ENCODE data around the gene FLVCR2.

FLVCR2 gene

DNA sequence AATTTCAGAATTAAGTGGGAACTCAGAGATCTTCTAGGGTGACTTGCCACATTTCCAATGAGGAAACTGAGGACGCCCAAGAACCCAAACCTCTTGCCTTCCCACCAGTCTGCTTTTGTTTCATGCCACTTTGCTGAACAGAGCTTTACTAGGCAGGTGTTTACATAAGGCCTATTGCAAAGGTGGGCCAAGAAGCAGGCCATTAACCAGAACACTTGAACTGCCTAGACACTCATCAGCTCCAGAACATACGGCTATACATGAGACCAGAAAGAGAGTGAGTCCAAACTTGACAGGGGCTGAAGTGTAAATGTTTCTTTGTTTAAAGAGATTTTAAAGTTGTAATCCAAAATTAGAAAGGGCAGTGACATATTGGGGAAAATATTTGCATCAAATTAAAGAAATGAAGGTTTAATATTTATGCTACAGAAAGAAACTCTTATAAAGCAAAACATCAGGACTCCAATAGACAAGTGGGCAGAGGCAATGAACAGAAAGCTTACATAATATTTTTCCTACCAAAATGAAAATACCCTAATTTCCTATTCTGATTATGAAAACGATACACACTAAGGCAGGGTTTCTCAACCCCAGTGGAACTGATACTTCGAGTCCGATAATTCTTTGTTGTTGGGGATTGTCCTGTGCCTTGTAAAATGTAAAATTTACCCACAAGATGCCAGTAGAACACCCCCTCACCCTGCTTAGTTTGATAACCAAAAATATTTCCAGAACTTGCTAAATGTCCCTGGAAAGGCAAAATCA is 44.4 kb upstream of the FLVCR2 start:
- H2BK120ac ChIP-seq (ENCODE audit: low read depth, low read length): no peak overlapping the region

DNA sequence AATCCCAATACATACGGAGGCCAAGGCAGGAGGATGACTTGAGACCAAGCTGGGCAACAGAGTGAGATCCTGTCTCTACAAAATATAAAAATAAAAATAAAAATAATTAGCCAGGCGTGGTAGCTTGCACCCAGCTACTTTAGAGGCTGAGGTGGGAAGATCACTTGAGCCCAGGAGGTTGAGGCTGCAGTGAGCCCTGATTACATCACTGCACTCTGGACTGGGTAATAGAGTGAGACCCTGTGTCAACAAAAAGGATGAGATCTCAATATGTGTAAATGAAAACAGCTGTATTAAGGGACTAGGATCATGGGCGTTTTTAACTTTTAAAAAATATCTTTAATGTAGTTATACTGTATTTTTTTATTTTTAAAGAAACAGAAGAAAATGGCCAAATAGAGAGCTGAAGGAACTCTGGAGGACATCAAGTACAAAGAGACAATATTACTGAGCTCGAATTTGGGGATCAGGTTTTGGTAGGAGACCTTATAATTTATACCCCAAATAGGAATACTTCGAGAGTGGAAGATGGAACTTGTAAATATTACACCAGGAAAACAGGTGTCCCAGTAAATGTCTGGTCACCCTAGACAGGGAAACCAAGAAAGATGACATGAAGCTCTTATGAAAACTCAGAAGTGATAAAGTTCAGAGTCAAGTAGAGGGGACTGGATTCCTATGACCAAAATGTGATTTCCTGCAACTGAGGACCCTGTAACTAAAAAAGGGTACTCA is 43.1 kb upstream of the FLVCR2 start:
- no peak overlapping the region for H2BK5ac ChIP-seq (ENCODE audit: low read depth, low read length, poor library complexity, severe bottlenecking)
- H2BK15ac ChIP-seq (ENCODE audit: low read depth, poor library complexity, severe bottlenecking): no peak overlapping the region
- no peak overlapping the region for H3K4me2 ChIP-seq (ENCODE audit: low read length, poor library complexity, severe bottlenecking)
- H4K8ac ChIP-seq (ENCODE audit: low read length): no peak overlapping the region
- no peak overlapping the region for H2AFZ ChIP-seq (ENCODE audit: low read depth, low read length)
- no peak overlapping the region for H3K4me3 ChIP-seq (ENCODE audit: insufficient read depth in 1 of 2, low read depth in 1 of 2, low read length in 2 of 2)
- no peak overlapping the region for H3K4ac ChIP-seq (ENCODE audit: low read depth in 1 of 2, low read length in 2 of 2)
- H3K79me1 ChIP-seq (replicated peaks; ENCODE audit: low read length, poor library complexity, severe bottlenecking): no peaks in the 10 kb centered on the region
- H3K36me3 ChIP-seq (ENCODE audit: control insufficient read depth in 1 of 2, insufficient read depth in 2 of 2, low read depth in 1 of 2, low read length in 2 of 2): no peaks in the 10 kb centered on the region
- no peaks in the 10 kb centered on the region for H3K27me3 ChIP-seq (ENCODE audit: control insufficient read depth in 1 of 2, insufficient read depth in 1 of 2, low read length in 2 of 2)
- no peak overlapping the region for H2AK5ac ChIP-seq (ENCODE audit: low read length, severe bottlenecking)
- H3K4me1 ChIP-seq (ENCODE audit: control insufficient read depth, insufficient read depth, low read depth, low read length): peaks cover 7% of the 10 kb centered on the region
- H3K9ac ChIP-seq (ENCODE audit: low read length): no peak overlapping the region
- H3K23ac ChIP-seq (ENCODE audit: low read length in 2 of 2): no peak overlapping the region
- 68% methylated on average over 3 of the region's 5 CpGs for WGBS
- no peaks in the 10 kb centered on the region for H3K9me3 ChIP-seq (ENCODE audit: control insufficient read depth, low read length)
- no peak overlapping the region for H4K91ac ChIP-seq (ENCODE audit: low read length)
- no peak overlapping the region for H3K18ac ChIP-seq (ENCODE audit: low read depth in 1 of 2, low read length in 2 of 2)
- no peak overlapping the region for H2BK120ac ChIP-seq (ENCODE audit: low read depth, low read length)
- H2BK12ac ChIP-seq (ENCODE audit: low read length in 2 of 2): no peak overlapping the region
- H3K14ac ChIP-seq (ENCODE audit: low read length in 2 of 2): no peak overlapping the region
- no peak overlapping the region for H3K27ac ChIP-seq (ENCODE audit: low read length, poor library complexity, severe bottlenecking)
- DNase-seq: no peak

More for the DNA sequence above, 44.4 kb upstream of the FLVCR2 start:
- H3K36me3 ChIP-seq (ENCODE audit: control insufficient read depth in 1 of 2, insufficient read depth in 2 of 2, low read depth in 1 of 2, low read length in 2 of 2): no peaks in the 10 kb centered on the region
- H3K4me2 ChIP-seq (ENCODE audit: low read length, poor library complexity, severe bottlenecking): no peak overlapping the region
- peak overlapping the region in 1 of 2 experiments; percentile 34 for H3K18ac ChIP-seq (ENCODE audit: low read depth in 1 of 2, low read length in 2 of 2)
- H2BK15ac ChIP-seq (ENCODE audit: low read depth, poor library complexity, severe bottlenecking): peak overlapping the region; percentile 86
- no peak overlapping the region for H3K4me3 ChIP-seq (ENCODE audit: insufficient read depth in 1 of 2, low read depth in 1 of 2, low read length in 2 of 2)
- no peak overlapping the region for H3K4ac ChIP-seq (ENCODE audit: low read depth in 1 of 2, low read length in 2 of 2)
- no peak overlapping the region for H3K23ac ChIP-seq (ENCODE audit: low read length in 2 of 2)
- H3K14ac ChIP-seq (ENCODE audit: low read length in 2 of 2): no peak overlapping the region
- 98% methylated on average over 4 of the region's 5 CpGs for WGBS
- H2BK12ac ChIP-seq (ENCODE audit: low read length in 2 of 2): peak overlapping the region in 1 of 2 experiments; percentile 77
- H3K27ac ChIP-seq (ENCODE audit: low read length, poor library complexity, severe bottlenecking): no peak overlapping the region
- no peak overlapping the region for H2AK5ac ChIP-seq (ENCODE audit: low read length, severe bottlenecking)
- no peak overlapping the region for H4K8ac ChIP-seq (ENCODE audit: low read length)
- no peak overlapping the region for H4K91ac ChIP-seq (ENCODE audit: low read length)
- no peaks in the 10 kb centered on the region for H3K9me3 ChIP-seq (ENCODE audit: control insufficient read depth, low read length)
- H3K4me1 ChIP-seq (ENCODE audit: control insufficient read depth, insufficient read depth, low read depth, low read length): peaks cover 7% of the 10 kb centered on the region
- H2BK5ac ChIP-seq (ENCODE audit: low read depth, low read length, poor library complexity, severe bottlenecking): no peak overlapping the region
- no peaks in the 10 kb centered on the region for H3K79me1 ChIP-seq (replicated peaks; ENCODE audit: low read length, poor library complexity, severe bottlenecking)
- H3K27me3 ChIP-seq (ENCODE audit: control insufficient read depth in 1 of 2, insufficient read depth in 1 of 2, low read length in 2 of 2): no peaks in the 10 kb centered on the region
- DNase-seq: no peak
- no peak overlapping the region for H2AFZ ChIP-seq (ENCODE audit: low read depth, low read length)
- H3K9ac ChIP-seq (ENCODE audit: low read length): no peak overlapping the region

DNA sequence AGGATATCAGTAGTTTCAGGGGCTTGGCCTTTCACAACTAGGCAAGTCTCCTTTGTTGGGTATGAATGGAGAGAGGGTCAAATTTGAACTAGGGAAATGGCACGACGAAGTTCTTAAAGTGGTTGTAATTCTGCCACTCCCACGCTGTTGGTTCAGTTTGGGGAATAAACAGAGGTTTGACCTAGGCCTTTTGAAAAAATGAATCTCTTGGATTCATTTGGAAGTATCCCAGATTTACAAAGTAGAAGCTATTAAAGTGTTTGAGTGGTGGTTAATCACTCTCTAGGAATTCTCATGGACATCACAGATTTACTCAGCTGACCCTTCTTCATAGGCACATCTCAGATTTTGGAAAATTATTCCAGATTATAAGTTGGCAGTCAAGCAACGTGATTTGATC is 41.3 kb upstream of the FLVCR2 start:
- no peaks in the 10 kb centered on the region for H3K9me3 ChIP-seq (ENCODE audit: control insufficient read depth, low read length)
- H2BK15ac ChIP-seq (ENCODE audit: low read depth, poor library complexity, severe bottlenecking): no peak overlapping the region
- no peak overlapping the region for H3K14ac ChIP-seq (ENCODE audit: low read length in 2 of 2)
- no peaks in the 10 kb centered on the region for H3K79me1 ChIP-seq (replicated peaks; ENCODE audit: low read length, poor library complexity, severe bottlenecking)
- peak; percentile 43 for DNase-seq
- no peak overlapping the region for H3K18ac ChIP-seq (ENCODE audit: low read depth in 1 of 2, low read length in 2 of 2)
- 75% methylated on average over 4 of the region's 4 CpGs for WGBS
- peak overlapping the region in 1 of 2 experiments; percentile 12 for H3K4ac ChIP-seq (ENCODE audit: low read depth in 1 of 2, low read length in 2 of 2)
- no peak overlapping the region for H2BK120ac ChIP-seq (ENCODE audit: low read depth, low read length)
- H4K91ac ChIP-seq (ENCODE audit: low read length): no peak overlapping the region
- no peak overlapping the region for H3K27ac ChIP-seq (ENCODE audit: low read length, poor library complexity, severe bottlenecking)
- no peak overlapping the region for H3K23ac ChIP-seq (ENCODE audit: low read length in 2 of 2)
- H3K36me3 ChIP-seq (ENCODE audit: control insufficient read depth in 1 of 2, insufficient read depth in 2 of 2, low read depth in 1 of 2, low read length in 2 of 2): no peaks in the 10 kb centered on the region
- no peak overlapping the region for H2BK5ac ChIP-seq (ENCODE audit: low read depth, low read length, poor library complexity, severe bottlenecking)
- H3K27me3 ChIP-seq (ENCODE audit: control insufficient read depth in 1 of 2, insufficient read depth in 1 of 2, low read length in 2 of 2): peaks cover 0 to 3% of the 10 kb centered on the region in 2 experiments
- no peak overlapping the region for H3K4me3 ChIP-seq (ENCODE audit: insufficient read depth in 1 of 2, low read depth in 1 of 2, low read length in 2 of 2)
- no peak overlapping the region for H2AFZ ChIP-seq (ENCODE audit: low read depth, low read length)
- no peak overlapping the region for H2AK5ac ChIP-seq (ENCODE audit: low read length, severe bottlenecking)
- H3K9ac ChIP-seq (ENCODE audit: low read length): no peak overlapping the region
- peak overlapping the region in 1 of 2 experiments; percentile 71 for H2BK12ac ChIP-seq (ENCODE audit: low read length in 2 of 2)
- H3K4me2 ChIP-seq (ENCODE audit: low read length, poor library complexity, severe bottlenecking): no peak overlapping the region
- H4K8ac ChIP-seq (ENCODE audit: low read length): no peak overlapping the region
- peaks cover 4% of the 10 kb centered on the region for H3K4me1 ChIP-seq (ENCODE audit: control insufficient read depth, insufficient read depth, low read depth, low read length)

DNA sequence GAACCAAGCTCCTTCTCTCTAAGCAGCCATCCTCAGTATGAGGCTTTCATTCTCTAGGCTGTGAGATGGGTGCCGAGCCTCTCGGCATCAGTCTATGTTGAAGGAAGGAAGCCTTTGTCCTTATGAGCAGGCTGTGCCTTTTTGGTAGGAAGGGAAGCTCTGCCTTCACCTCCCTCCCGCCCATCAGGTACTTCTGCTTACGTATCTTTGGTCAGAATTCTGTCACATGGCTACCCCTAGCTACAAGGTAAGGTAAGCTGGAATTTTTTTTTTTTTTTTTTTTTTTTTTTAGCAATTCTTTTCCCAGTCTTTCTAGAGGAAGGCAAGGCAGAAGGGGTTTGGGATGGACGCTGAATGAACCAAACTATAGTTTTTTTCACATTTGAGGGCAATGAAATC is 39.3 kb upstream of the FLVCR2 start:
- Histone ChIP-seq H3K23ac (ENCODE audit: low read length in 2 of 2) (no peak overlapping the region), H3K79me1 (replicated peaks; ENCODE audit: low read length, poor library complexity, severe bottlenecking) (no peaks in the 10 kb centered on the region), H3K9ac (ENCODE audit: low read length) (no peak overlapping the region), H2AFZ (ENCODE audit: low read depth, low read length) (no peak overlapping the region), H3K36me3 (ENCODE audit: control insufficient read depth in 1 of 2, insufficient read depth in 2 of 2, low read depth in 1 of 2, low read length in 2 of 2) (no peaks in the 10 kb centered on the region), H2BK120ac (ENCODE audit: low read depth, low read length) (no peak overlapping the region), H2AK5ac (ENCODE audit: low read length, severe bottlenecking) (no peak overlapping the region), H4K8ac (ENCODE audit: low read length) (peak overlapping the region; percentile 31), H3K27me3 (ENCODE audit: control insufficient read depth in 1 of 2, insufficient read depth in 1 of 2, low read length in 2 of 2) (peaks cover 0 to 7% of the 10 kb centered on the region in 2 experiments), H2BK5ac (ENCODE audit: low read depth, low read length, poor library complexity, severe bottlenecking) (no peak overlapping the region), H3K18ac (ENCODE audit: low read depth in 1 of 2, low read length in 2 of 2) (peak overlapping the region in 1 of 2 experiments; percentile 46), H2BK12ac (ENCODE audit: low read length in 2 of 2) (no peak overlapping the region), H3K9me3 (ENCODE audit: control insufficient read depth, low read length) (no peaks in the 10 kb centered on the region), H3K4ac (ENCODE audit: low read depth in 1 of 2, low read length in 2 of 2) (no peak overlapping the region), H3K14ac (ENCODE audit: low read length in 2 of 2) (no peak overlapping the region), H3K4me2 (ENCODE audit: low read length, poor library complexity, severe bottlenecking) (no peak overlapping the region), H3K27ac (ENCODE audit: low read length, poor library complexity, severe bottlenecking) (no peak overlapping the region), H3K4me3 (ENCODE audit: insufficient read depth in 1 of 2, low read depth in 1 of 2, low read length in 2 of 2) (no peak overlapping the region), H2BK15ac (ENCODE audit: low read depth, poor library complexity, severe bottlenecking) (no peak overlapping the region), H3K4me1 (ENCODE audit: control insufficient read depth, insufficient read depth, low read depth, low read length) (peaks cover 4% of the 10 kb centered on the region), H4K91ac (ENCODE audit: low read length) (no peak overlapping the region)
- WGBS: 100% methylated on average over 1 of the region's 5 CpGs
- no peak for DNase-seq
